Ureter (tissue), 1 donor: ENCODE data around the gene CYBA. TPM values are rescaled to one million over a fixed set of nuclear protein-coding genes. Genes with fewer than 3 reads are reported as not detected.
A peak's percentile ranks its signal among the peaks of the same experiment; 100 is the strongest.

Experiments
- DNase-seq: peaks from one replicate; pipeline ENCODE4 v3.0.0-alpha.2; 2020; ENCODE audit warnings: low spot score
- total RNA-seq: library from RNA; stranded (reverse); gene quantifications from one replicate; pipeline ENCODE4 v1.2.4, GENCODE V29; 2023
- donor health status: DM: yes; HTN: yes; CAD: no.

Gene CYBA
- total RNA-seq, 1 donor from 2014 or later = 279 TPM

DNA sequence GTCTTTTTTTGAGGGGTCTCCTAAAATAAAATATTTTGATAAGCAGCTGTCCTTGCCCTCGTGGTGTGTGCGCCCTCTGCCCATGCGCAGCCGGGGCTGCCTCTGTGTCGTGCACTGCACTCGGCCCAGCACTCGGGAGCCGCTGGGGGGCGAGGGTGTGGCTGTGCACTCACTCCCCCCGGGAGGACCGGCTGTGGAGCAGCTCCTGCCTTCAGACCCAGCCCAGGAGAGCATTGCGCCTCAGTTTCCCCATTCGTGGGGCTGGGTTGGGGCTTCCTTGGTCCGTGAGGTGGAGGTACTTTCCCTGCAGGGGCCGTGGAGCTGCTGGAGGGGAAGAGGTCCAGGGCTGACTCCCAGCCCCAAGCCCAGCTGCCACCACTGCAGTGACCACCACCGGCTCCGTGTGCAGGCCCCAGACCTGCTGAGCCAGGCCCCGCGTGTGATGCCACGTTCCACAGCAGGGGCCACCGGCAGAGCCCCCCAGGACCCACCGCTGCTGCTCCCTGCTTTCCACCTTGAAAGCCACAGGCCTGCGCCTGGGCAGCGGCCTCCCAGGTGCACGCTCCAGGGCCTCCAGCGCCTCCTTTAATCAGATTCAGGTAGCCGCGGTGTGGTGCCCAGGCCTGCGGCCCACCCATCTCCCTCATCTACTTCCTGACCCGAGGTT is 18.8 kb downstream of the CYBA start:
- DNase-seq = no peak

- DNase-seq = no peak
Measured at GRCh38 chr16:88631384-88631783, 19.5 kb downstream of the CYBA start.

DNA sequence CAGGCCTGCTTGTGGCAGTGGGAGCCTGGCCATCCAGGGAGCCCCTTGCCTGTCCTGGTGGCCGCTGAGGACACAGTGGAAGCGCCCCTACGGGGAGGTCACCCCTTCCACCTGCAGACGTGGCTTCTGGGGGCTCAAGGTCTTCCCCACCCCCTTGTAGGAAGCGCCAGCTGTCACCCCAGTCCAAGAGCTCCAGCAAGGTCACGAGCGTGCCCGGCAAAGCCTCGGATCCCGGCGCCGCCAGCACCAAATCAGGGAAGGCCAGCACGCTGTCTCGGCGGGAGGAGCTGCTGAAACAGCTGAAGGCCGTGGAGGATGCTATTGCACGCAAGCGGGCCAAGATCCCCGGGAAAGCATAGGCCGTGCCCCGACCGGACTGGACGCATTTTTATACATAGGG is 19.9 kb downstream of the CYBA start:
- no peak for DNase-seq

GRCh38 chr16:88630433-88630832 is 20.4 kb downstream of the CYBA start:
- DNase-seq = no peak

- no peak for DNase-seq
Measured at GRCh38 chr16:88629835-88630234, 21.0 kb downstream of the CYBA start.

DNA sequence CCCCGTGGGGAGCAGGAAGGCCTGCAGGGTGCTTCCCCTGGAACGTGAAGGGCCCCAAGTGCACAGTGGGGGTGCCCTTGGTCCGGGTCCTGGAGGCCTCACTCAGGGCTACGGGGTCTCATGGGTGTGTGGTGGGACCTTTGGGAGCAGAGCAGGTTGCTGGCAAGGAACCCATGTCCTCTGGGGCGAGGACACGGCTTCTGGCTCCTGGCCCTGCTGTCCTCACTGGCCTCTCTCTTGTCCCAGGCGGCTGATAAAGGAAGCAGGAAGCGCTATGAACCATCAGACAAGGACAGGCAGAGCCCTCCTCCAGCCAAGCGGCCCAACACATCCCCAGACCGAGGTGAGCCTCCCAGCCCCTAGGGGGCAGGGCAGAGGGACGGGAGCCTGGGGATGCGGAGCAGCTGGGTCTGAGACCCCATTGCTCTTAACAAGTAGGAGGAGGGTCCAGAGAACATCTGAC is 22.3 kb downstream of the CYBA start:
- DNase-seq = no peak

DNA sequence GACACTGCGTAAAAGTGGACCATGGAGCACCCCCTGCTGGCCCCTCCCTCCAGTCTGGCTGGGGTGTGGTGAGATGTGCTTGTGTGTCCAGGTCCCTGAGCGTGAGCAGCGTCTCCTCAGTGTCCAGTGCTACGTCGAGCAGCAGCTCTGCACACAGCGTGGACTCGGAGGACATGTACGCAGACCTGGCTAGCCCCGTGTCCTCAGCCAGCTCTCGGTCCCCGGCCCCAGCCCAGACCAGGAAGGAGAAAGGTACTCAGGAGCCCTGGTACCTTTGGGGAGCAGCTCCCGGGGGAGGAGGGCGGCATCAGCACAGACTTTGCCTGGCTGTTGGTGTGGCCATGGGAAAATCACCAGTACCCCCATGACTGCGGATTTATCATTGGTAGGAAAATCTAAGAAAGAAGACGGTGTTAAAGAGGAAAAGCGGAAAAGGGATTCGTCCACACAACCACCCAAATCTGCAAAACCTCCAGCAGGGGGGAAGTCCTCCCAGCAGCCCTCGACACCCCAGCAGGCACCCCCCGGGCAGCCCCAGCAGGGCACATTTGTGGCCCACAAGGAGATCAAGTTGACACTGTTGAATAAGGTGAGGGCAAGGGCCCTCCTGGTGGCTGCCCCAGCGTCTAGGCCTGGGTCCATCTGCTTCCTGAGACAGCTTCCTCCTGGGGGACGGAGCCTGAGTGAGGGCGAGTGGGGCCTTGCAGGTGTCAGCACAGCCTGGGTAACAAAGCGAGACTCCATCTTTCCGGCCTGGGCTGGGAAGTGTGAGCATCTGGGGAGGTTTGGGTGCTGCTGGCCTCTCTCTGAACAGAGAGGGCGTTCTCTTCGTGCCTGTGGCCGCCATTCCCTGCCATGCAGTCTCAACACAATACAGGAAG is 23.1 kb downstream of the CYBA start:
- DNase-seq = no peak

GRCh38 chr16:88626646-88627045 is 24.2 kb downstream of the CYBA start:
- no peak for DNase-seq

- no peak for DNase-seq
Measured at GRCh38 chr16:88624977-88625576, 25.8 kb downstream of the CYBA start.

- no peak for DNase-seq
Measured at GRCh38 chr16:88624481-88624880, 26.4 kb downstream of the CYBA start.

- no peak for DNase-seq
Measured at GRCh38 chr16:88623858-88624257, 27.0 kb downstream of the CYBA start.

- no peak for DNase-seq
Measured at GRCh38 chr16:88622866-88623265, 28.0 kb downstream of the CYBA start.

GRCh38 chr16:88622125-88622524 is 28.7 kb downstream of the CYBA start:
- DNase-seq = no peak

- DNase-seq = no peak
Measured at GRCh38 chr16:88619859-88620815, 30.7 kb downstream of the CYBA start.

GRCh38 chr16:88618956-88619667 is 31.7 kb downstream of the CYBA start:
- no peak for DNase-seq

GRCh38 chr16:88618182-88618955 is 32.5 kb downstream of the CYBA start:
- no peak for DNase-seq

- no peak for DNase-seq
Measured at GRCh38 chr16:88617268-88618031, 33.4 kb downstream of the CYBA start.

DNA sequence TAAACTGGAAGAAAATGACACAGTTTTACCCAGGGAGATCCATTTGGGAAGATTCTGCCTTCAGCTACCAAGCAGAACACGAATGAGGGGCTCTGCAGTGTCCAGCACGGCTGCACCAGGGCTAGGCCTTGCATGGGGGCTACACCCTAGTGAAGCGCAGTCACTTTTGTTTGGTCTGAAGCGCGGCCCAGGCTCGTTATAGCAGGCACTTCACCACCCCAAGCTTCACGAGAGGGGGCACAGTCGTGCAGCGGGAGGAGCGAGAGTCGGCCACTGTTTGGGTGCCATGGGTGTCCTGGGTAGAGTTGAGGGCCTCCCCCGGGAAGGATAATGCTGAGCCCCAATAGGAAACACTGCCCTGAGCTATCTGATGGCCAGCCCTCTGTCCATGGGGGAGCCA is 34.1 kb downstream of the CYBA start:
- DNase-seq = no peak

DNA sequence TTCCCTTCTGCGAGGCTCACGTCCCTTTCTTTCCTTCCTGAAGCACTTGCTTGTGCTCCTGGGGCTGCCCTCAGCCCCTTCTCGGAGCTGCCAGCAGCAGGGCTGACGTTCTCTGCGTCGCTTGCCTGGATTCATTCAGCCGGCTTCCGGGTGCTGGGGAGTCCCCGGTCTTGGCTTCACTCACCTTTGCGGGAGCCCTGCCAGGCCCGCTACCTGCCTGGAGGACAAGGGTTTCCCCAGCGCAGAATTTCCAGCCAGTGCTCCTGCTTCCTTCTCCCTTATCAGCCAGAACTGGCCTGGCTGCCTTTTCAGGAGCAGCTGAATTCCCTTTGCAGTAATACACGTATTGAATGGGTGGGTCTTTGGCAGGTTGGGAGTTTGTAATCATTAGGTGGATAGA is 34.5 kb downstream of the CYBA start:
- DNase-seq = peak; percentile 73
